Ishikawa (cell line): ENCODE data around the gene MYL10.

Source experiments
- CREB1 ChIP-seq: IDR thresholded peaks from 2 replicates; pipeline ENCODE4 v1.6.1; 2012; ENCODE audit warnings: low read depth
- EP300 ChIP-seq: IDR thresholded peaks from 2 replicates; pipeline ENCODE4 v1.6.1; 2012; ENCODE audit warnings: borderline replicate concordance
- MAX ChIP-seq: IDR thresholded peaks from 2 replicates; pipeline ENCODE4 v1.6.1; 2012
- RAD21 ChIP-seq: IDR thresholded peaks from 2 replicates; pipeline ENCODE4 v1.6.1; 2012; ENCODE audit warnings: low read depth
- REST ChIP-seq: IDR thresholded peaks from 2 replicates; pipeline ENCODE4 v1.6.1; 2012; ENCODE audit warnings: low read depth, mild to moderate bottlenecking
- ZBTB7A ChIP-seq: IDR thresholded peaks from 2 replicates; pipeline ENCODE4 v1.6.1; 2012; ENCODE audit warnings: low read depth

DNA sequence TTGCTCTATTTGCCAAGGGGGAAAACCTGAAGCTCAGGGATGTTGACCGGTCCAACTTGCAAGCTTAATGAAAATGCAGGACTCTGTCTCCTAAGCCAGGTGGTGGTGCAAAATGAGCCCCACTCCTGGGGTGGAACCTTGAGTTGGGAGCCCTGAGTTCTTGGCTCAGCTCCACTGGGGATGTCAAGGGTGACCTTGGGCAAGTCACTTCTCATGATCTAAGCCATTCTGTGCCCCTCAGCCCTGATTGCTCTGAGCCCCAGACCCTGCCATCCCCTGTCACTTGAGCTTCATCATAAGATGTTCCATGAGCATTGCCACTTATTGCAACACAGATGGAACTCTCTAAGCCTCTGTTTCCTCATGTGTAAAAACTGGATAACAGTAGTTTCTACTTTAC, 33.9 kb downstream of the MYL10 start:
- TF ChIP-seq RAD21 (no peak), ZBTB7A (no peak), REST (no peak), MAX (no peak), CREB1 (no peak), EP300 (no peak)
